ENCODE data around the gene INTS6.

The INTS6 gene

GRCh38 chr13:51343475-51343874, 109.4 kb downstream of the INTS6 start:
- no peak for DNase-seq (ENCODE audit: low read depth, low spot score)

GRCh38 chr13:51342706-51343105, 110.1 kb downstream of the INTS6 start:
- no peak for DNase-seq (ENCODE audit: low read depth, low spot score)

GRCh38 chr13:51341791-51342190, 111.0 kb downstream of the INTS6 start:
- no peak for DNase-seq (ENCODE audit: low read depth, low spot score)

- no peak for DNase-seq (ENCODE audit: low read depth, low spot score)
Measured at GRCh38 chr13:51341232-51341631, 111.6 kb downstream of the INTS6 start.

- no peak for DNase-seq (ENCODE audit: low read depth, low spot score)
Measured at GRCh38 chr13:51339952-51340732, 112.7 kb downstream of the INTS6 start.

- no peak for DNase-seq (ENCODE audit: low read depth, low spot score)
Measured at GRCh38 chr13:51339354-51339753, 113.5 kb downstream of the INTS6 start, which contains the start of gene SERPINE3. SERPINE3 (plus strand) TSS chr13:51339691; CDS start chr13:51341092, 1,401 bp downstream.

GRCh38 chr13:51336746-51337145, 116.1 kb downstream of the INTS6 start:
- no peak for DNase-seq (ENCODE audit: low read depth, low spot score)

GRCh38 chr13:51333826-51334225, 119.0 kb downstream of the INTS6 start:
- DNase-seq (ENCODE audit: low read depth, low spot score), result no peak

- no peak for DNase-seq (ENCODE audit: low read depth, low spot score)
Measured at GRCh38 chr13:51333421-51333820, 119.4 kb downstream of the INTS6 start.

GRCh38 chr13:51332566-51333361, 120.1 kb downstream of the INTS6 start:
- DNase-seq (ENCODE audit: low read depth, low spot score), result no peak

- DNase-seq (ENCODE audit: low read depth, low spot score), result no peak
Measured at GRCh38 chr13:51331354-51331861, 121.4 kb downstream of the INTS6 start.

GRCh38 chr13:51330791-51331190, 122.0 kb downstream of the INTS6 start:
- DNase-seq (ENCODE audit: low read depth, low spot score), result no peak

GRCh38 chr13:51329606-51330005, 123.2 kb downstream of the INTS6 start:
- DNase-seq (ENCODE audit: low read depth, low spot score), result no peak

- DNase-seq (ENCODE audit: low read depth, low spot score), result no peak
Measured at GRCh38 chr13:51328488-51328887, 124.3 kb downstream of the INTS6 start.

GRCh38 chr13:51327961-51328360, 124.9 kb downstream of the INTS6 start:
- no peak for DNase-seq (ENCODE audit: low read depth, low spot score)

- DNase-seq (ENCODE audit: low read depth, low spot score), result no peak
Measured at GRCh38 chr13:51326777-51327176, 126.1 kb downstream of the INTS6 start.

GRCh38 chr13:51325837-51326236, 127.0 kb downstream of the INTS6 start:
- no peak for DNase-seq (ENCODE audit: low read depth, low spot score)

GRCh38 chr13:51324714-51325420, 128.0 kb downstream of the INTS6 start:
- no peak for DNase-seq (ENCODE audit: low read depth, low spot score)

- no peak for DNase-seq (ENCODE audit: low read depth, low spot score)
Measured at GRCh38 chr13:51323824-51324511, 128.9 kb downstream of the INTS6 start.

GRCh38 chr13:51322826-51323225, 130.0 kb downstream of the INTS6 start:
- no peak for DNase-seq (ENCODE audit: low read depth, low spot score)

- DNase-seq (ENCODE audit: low read depth, low spot score), result no peak
Measured at GRCh38 chr13:51321836-51322235, 131.0 kb downstream of the INTS6 start.

Measured in smooth muscle cell of the brain vasculature (primary cell).